GM18870 (cell line): ENCODE results near the gene HSD3B7.

Source experiments
- ATAC-seq: cut with Tn5 transposase; IDR thresholded peaks from one replicate; pipeline ENCODE4 v1.9.1; 2021; ENCODE audit warnings: moderate library complexity; ENCODE audit not compliant: unreplicated experiment

The HSD3B7 gene

DNA sequence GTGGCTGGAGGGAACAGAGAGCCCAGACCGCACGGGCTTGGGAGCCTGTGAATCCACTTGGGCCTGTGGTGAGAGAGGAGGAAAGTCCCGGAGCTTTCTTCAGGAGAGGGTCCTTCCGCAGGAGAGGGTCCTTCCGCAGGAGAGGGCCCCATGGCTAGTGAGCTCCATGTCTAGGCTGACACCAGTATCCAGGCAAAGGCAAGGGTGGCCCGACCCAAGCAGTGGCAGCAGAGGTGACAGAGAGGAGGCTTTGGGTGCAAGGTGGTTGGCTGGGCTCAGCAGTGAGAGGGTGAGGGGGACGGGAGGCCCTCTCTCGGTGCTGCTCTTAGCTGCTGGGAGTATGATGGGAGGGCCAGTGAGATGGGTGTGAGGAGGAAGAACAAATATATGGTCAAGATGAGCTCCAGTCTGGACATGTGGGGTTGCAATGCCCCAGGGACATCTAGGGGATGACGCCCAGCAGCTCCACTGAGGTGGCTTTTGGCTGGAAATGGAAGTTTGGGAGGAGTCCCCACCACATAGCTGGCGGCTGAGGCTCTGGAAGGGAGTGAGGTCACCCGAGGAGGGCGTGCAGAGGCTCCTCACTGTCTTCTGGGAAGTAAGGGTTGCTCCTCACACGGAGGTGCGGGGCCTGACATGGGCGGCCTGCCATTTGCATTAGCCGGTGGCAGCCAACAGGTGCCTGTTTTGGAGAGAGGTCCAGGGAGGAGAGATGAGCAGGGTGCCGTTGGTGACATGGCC is 2.3 kb upstream of the HSD3B7 start:
- no peak for ATAC-seq

DNA sequence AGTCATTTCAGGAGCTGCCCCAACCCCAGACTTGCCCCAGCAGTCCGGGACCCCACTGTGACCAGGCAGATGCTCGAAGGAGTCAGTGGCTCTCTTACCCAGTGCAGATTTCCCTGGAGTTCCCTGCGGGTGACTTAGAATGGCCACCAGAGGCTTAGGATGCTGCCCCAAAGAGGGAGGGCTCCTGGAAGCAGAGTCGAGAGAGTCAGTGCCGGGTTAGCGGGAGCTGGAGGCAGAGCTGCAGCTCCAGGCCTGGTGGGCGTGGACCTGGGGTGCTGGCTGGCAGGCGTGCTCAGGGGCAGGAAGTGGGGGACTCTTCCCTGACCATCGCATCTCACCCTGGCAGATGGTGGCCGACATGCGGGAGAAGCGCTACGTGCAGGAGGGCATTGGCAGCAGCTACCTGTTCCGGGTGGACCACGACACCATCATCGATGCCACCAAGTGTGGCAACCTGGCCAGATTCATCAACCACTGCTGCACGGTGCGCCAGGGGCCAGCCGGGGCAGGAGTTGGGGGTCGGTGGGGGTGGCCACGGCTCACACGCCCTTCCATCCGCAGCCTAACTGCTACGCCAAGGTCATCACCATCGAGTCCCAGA is 1.6 kb upstream of the HSD3B7 start:
- ATAC-seq = no peak

DNA sequence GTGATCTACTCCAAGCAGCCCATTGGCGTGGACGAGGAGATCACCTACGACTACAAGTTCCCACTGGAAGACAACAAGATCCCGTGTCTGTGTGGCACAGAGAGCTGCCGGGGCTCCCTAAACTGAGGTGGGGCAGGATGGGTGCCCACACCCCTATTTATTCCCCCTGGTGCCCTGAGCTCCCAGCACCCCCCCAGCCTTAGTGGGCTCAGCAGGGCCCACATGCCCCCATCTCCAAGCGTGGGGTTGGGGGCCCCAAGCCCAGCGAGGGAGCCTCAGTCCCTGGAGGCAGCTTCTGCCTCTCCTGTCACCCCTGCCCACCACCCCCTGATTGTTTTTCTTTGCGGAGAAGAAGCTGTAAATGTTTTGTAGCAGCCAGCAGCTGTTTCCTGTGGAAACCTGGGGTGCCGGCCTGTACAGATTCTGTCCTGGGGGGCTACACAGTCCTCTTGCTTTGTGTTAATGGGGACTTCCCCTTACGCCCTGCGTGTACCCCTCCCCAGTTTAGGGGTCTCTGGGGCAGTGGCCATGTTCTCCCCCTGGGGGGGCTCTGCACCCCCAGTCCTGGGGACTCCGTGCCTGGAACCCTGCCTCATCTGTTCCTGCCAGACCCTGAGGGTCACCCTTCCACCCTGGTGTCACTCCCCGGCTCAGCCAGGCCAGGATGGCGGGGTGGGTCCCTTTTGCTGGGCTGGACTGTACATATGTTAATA is 953 bp upstream of the HSD3B7 start:
- no peak for ATAC-seq

DNA sequence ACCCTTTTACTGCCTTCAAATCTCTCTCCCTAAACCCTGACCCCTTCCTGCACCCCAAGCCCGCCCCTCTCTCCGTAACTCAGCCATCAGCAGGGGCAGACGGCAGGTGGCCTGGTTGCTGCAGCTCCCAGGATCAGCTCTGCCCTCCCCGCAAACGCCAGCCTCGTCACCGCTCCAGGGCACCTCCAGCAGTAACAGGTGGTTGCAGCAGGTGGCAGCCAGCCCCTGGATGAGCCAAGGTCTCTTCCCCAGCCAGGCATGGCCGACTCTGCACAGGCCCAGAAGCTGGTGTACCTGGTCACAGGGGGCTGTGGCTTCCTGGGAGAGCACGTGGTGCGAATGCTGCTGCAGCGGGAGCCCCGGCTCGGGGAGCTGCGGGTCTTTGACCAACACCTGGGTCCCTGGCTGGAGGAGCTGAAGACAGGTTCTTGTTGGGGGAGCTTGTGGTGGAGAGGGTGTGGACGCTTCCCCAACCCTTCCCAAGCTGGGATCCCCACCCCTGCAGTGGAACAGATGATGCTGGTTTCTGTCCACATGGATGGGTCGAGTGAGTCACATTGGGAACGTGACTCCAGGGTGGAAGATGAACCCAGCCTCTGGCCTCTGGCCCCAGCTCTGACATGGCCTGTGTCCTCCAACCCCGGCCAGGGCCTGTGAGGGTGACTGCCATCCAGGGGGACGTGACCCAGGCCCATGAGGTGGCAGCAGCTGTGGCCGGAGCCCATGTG is 558 bp downstream of the HSD3B7 start:
- ATAC-seq = no peak

DNA sequence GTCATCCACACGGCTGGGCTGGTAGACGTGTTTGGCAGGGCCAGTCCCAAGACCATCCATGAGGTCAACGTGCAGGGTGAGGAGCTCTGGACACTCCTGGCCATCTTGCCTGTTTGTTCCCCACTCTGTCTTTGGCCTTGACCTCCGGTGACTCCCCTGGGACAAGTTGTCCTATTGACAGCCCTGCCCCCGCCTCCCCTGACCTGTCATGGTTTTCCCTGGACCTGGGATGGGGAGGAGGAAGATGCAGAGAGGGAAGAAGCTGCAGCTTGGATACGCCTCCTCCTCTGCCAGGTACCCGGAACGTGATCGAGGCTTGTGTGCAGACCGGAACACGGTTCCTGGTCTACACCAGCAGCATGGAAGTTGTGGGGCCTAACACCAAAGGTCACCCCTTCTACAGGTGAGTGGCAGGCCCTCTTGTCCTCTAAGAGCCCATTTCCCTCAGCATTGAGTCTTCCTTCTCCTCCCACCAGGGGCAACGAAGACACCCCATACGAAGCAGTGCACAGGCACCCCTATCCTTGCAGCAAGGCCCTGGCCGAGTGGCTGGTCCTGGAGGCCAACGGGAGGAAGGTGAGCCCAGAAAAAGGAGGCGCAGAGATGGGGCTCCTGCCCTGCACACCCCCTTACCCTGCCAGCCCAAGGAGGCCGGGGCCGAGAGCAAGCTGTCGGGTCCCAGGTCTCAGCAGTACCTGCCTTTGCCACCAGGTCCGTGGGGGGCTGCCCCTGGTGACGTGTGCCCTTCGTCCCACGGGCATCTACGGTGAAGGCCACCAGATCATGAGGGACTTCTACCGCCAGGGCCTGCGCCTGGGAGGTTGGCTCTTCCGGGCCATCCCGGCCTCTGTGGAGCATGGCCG is 1.4 kb downstream of the HSD3B7 start:
- ATAC-seq = no peak

DNA sequence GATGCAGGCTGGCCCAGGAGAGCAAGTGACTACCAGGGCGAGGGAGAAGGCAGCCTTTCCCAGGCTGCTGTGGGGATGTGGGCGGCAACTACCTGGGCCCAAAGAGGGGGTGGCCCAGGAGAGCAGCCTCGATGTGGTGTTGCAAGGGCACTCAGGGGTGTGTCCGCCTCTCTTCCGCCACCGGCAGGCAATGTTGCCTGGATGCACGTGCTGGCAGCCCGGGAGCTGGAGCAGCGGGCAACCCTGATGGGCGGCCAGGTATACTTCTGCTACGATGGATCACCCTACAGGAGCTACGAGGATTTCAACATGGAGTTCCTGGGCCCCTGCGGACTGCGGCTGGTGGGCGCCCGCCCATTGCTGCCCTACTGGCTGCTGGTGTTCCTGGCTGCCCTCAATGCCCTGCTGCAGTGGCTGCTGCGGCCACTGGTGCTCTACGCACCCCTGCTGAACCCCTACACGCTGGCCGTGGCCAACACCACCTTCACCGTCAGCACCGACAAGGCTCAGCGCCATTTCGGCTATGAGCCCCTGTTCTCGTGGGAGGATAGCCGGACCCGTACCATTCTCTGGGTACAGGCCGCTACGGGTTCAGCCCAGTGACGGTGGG is 2.7 kb downstream of the HSD3B7 start:
- ATAC-seq = no peak

DNA sequence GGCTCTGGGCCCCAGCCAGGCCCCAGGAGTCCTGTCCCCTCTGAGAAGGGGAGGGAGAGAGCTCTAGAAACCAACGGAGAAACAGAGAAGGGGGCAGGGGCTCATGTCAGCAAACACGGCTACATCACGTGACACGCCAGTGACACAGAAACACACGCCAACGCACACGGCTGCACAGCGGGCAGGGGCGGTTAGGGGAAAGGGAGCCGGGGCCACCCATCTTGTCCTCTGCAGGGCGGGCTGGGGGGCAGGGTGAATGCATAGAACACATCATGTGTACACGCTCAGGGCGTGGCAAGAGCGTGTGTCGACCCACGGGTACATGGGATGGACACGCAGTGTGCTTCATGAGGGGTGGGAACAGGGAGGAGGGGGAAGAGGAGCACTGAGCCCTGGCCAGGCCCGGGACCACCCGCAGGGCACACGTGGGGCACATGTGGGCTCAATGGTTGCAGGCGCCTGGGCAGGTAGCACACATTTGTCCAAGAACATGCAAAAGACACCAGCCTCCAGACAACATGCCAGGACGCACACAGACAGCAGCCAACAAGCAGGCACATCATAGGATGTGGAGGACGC is 4.6 kb downstream of the HSD3B7 start:
- ATAC-seq = no peak

DNA sequence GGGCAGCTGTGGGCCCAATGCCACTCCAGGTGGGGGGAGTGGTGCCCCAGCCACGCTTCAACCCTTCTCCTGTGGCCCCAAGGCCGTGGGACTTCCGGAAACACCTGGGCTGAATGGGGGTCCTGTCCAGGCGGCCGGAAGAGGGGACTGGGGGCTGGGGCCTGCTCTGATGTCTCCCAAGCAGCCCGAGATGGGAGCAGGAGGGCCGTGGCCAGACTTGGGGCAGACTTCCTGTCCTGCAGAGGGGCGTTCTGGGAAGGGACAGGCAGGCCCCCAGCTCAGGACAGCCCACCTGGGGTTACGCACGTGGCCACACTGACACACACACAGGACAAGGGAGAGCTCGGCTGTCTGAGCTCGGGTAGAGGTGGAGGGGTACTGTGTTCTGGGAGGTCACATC is 5.1 kb downstream of the HSD3B7 start:
- ATAC-seq = no peak

DNA sequence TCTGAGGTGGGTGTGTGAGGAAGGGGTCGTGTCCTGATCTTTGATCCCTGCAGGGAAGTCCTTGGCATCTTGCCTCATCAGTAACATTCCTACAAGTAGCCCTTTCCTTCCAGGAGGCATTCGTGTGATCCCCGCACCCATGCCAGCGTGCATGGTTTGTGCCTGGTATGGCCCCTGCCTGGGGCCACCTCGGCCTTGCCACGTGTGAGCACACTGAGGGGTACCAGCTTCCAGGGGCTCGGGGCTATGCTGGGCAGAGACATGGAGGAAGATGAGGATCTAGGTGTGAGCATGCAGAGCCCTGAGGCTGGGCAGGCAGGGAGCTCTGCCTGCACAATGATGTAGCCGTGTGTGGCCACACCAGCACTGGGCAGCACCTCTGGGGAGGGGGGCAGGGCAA is 6.0 kb downstream of the HSD3B7 start:
- no peak for ATAC-seq

DNA sequence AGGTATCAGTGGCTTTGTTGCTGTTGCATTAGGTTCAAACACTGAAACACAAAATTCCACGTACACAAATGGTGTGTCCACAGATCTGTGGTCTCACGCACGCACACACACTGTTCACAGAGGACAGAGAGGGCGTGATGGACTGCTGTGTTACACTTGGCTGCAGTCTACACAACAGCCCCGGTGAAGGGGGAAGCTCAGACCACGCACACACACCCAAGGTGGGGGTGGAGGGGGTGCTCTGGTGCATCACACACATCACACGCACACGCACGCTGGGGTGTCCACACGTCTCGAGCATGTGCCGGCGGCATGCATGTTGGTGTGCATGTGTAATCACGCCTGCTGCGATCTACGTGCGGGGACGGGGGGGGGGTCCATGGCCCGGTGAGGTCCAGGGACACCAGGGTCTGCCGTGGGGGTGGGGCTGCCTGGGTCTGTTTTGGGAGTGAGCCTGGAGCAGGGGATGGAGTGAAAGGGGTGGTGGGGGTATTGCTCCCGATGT is 7.3 kb downstream of the HSD3B7 start:
- no peak for ATAC-seq

DNA sequence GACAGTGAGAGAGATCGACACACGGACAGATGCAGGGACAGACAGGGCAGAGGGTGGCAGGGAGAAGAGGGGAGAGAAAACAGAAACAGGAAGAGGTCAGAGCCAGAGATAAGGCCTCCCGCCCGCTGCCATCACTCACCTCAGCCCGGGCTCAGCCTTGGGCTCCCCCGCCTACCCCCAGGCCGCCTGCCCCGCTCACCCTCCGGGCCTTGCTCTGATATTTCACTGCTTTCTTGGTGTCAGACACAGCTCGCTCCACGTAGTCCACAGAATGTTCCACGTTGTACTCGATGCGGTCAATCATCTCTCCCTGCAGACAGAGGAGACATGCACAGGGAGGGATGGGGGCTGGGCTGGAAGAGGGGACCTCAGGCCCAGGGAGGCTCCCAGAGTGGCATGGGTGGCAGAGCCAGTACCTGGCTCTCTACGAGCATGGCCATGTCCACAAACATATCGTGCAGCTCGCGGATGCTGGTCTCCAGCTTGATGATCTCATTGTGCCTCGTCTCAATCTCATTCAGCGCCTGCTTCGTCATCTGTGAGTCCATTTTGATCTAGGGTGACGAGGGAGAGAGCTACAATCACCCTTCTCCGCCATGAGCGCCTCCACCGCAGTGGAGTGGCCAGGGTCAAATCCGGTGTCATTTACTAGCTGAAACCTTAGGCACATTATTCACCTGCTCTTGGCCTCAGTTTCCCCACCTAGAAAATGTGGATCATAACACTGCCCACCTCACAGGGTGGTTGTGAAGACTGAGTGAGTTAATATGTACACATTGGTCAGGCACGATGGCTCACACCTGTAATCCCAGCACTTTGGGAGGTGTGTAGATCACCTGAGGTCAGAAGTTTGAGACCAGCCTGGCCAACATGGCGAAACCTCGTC is 8.2 kb downstream of the HSD3B7 start:
- ATAC-seq = no peak

DNA sequence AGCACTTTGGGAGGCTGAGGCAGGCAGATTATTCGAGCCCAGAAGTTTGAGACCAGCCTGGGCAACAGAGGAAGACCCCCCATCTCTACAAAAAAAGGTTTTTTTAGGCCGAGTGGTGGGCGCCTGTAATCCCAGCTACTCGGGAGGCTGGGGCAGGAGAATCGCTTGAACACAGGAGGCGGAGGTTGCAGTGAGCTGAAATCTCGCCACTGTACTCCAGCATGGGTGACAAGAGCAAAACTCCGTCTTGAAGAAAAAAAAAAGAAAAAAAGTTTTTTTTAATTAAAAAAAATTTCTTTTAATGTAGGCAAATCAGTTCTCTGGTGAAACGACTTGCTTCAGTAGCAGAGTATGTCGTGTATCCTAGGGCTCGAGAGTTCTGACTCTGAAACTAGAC is 10.9 kb downstream of the HSD3B7 start:
- no peak for ATAC-seq

DNA sequence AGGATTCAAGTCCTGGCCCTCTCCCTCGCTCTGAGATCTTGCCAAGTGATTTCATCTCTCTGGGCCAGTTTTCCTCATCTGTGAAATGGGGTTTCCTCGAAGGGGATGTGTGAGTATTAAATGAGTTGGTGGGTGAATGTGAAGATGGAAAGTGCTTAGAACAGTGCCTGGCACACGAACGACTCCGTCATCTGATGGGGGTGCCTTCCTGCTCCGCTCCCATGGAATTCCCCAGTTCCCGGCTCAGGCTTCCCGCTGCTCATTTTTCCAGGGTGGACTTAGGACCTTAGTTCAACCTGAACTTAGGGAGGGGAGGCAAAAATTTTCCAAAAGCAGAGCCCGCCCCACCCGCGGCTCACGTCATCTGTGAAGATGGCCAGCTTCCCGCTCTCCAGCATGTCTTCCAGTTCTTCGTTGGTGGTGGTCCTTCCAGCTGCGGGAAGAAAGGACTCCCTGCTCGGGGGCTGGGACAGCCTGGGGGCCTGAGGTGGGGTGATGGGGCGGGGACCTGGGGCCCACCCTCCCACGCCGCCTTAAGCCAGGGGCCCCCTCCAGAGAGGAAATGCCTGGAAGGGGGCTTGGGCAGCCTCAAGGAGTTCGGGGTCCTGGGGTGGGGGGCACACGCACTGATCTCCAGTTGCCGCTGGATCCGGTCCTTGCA is 11.4 kb downstream of the HSD3B7 start:
- ATAC-seq = no peak

DNA sequence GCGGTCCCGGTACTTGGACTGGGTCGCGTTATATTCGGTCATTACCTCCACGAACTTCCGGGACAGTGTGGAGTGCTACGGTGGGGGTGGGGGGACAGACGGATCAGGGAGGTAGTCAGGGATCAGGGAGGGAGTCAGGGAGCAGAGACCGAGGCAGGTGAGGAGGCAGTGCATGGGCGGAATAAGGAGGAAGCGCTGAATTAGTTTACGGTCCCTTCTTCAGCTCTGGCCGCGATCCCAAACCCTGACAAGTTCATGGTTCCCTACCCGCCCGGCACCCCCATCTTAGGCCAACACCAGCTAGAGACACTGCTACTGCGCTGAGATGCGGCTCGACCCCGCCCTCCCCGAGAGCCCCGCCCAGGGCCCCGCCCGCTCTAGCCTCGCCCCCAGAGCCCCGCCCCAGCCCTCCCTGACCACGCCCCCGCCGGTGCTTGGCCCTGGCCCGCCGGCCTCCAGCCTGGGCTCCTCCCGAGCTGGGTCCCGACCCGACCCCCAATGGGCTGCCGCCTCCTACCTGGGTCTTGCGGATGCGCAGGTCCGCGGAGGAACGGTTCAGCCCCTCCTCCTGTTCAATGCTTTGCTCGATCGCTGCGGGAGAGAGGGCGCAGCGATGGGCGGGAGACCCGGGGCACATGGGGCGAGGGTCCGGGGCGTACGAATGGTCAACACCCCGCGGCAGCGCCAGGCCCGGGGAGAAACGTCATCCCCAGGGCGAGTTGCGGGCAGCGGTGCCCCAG is 12.1 kb downstream of the HSD3B7 start:
- ATAC-seq = no peak

DNA sequence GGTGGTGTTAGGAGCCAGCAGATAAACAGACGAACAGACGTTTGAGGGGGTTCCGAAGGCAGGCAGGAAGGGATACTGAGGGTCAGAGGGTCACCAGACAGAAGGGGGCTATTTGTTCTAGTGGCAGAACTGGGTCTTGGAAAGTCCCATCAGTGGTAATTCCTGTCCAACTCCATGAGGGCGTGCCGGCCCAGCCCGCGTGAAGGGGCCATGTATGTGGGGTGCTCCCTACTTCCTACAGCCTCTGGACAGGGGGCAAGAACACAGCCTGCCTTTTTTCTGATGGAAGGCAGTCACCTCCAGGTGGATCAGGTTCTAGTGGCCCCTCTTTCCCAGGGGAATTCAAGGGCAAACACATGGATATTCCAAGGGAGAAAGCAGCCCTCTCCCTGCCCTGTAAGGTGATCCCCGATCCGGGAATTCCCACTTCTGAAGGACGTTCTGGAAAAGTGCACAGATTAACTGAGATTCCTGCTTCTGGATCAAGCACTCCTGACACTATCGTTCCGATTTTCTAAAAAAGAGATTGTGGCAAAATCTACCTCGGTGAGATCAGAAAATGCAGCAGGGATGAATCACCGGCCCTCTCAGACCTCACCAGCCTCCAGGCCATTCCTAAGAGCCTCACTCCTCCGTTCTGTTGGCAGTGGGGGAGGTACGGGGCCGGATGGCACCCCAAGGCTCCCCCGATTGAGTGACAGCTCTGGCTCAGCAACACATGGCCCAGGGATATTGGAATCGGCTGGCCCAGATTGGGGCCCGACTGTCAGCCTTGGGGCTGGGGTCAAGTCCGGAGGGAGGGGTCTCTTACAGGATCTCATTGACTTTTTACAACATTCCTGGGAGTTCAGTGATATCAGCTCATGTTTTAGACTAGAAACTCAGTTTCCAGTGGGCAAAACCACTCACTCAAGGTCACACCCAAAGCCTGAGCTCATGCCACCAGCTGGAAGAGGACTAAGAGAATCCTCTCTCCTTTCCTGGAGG is 13.0 kb downstream of the HSD3B7 start:
- no peak for ATAC-seq
